RWPE1 (cell line): ENCODE results near the gene RNU2-63P.
"Not testable (repeated sequence)": the region's sequence is repeated elsewhere in the genome, so short reads cannot be mapped to it uniquely, and the experiment has no call there.

ENCODE experiments used
- CTCF ChIA-PET: fragments of 350-600 bp; sonication (Branson Sonifier 250); formaldehyde crosslinking; extraction: SDS; loops from one replicate; lab custom pipeline; 2021; lab: Yijun Ruan, JAX
- POLR2A ChIA-PET: fragments of 400-600 bp; formaldehyde crosslinking; extraction: SDS; loops from one replicate; lab custom pipeline; 2020; ENCODE audit warnings: antibody characterized with exemption; ENCODE audit not compliant: low non-redundant PET; lab: Yijun Ruan, JAX
- DNase-seq: peaks from one replicate; pipeline ENCODE4 v3.0.0; 2012; ENCODE audit warnings: low spot score
- H3K27ac ChIP-seq: fragments of 450-650 bp; 2 replicates; pipeline ENCODE4 v1.5.1; 2017

Gene RNU2-63P

GRCh38 chr2:87985902-87986301 is 30.4 kb downstream of the RNU2-63P start:
- CTCF ChIA-PET, H3K27ac ChIP-seq, DNase-seq, POLR2A ChIA-PET: not testable (repeated sequence)

GRCh38 chr2:87981182-87981581 is 35.2 kb downstream of the RNU2-63P start:
- H3K27ac ChIP-seq, CTCF ChIA-PET, DNase-seq, POLR2A ChIA-PET: not testable (repeated sequence)

GRCh38 chr2:87972385-87972784 is 44.0 kb downstream of the RNU2-63P start:
- DNase-seq, POLR2A ChIA-PET, H3K27ac ChIP-seq, CTCF ChIA-PET: not testable (repeated sequence)
